ENCODE data around the gene ABLIM3. TPM values are rescaled to one million over a fixed set of nuclear protein-coding genes. Genes with fewer than 3 reads are reported as not detected.

Gene ABLIM3
- polyA plus RNA-seq, 1 donor (not counting 4 experiments of a cell fraction or from before 2014, with no cell fraction given), result 7.9 TPM

DNA sequence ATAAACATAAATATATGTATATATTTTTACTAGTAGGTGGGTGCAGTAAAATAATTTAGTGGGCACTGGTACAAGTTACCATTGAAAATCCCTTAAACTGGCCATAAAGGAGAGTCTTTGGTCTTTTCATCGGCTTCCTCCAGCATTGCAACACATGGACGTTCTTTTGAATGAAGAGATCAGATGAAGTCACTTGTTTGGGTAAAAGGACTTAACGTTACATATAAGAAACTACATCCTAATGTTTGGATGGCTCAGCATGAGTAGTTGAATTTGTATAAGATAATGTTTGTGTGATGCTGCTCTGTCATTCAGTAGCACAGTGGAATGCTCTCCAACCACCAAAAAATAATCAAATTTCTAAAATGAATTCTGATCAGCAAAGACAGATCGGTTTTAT is 161.9 kb downstream of the ABLIM3 start:
- Histone ChIP-seq H3K27me3 (ENCODE audit: control insufficient read depth, extremely low read depth, insufficient read depth, low read length) (no peaks in the 10 kb centered on the region), H3K9ac (ENCODE audit: control insufficient read depth, extremely low read depth, insufficient read depth, low read length) (no peak overlapping the region), H3K4me2 (ENCODE audit: control insufficient read depth, extremely low read depth, insufficient read depth, low read depth, low read length) (no peak overlapping the region), H3K36me3 (ENCODE audit: control insufficient read depth in 2 of 2, extremely low read depth in 1 of 2, insufficient read depth in 2 of 2, low read length in 2 of 2) (peaks cover 2 to 9% of the 10 kb centered on the region in 2 experiments), H3K4me1 (ENCODE audit: control insufficient read depth, extremely low read depth, insufficient read depth, low read length) (no peaks in the 10 kb centered on the region), H3K9me1 (ENCODE audit: control insufficient read depth, extremely low read depth, insufficient read depth, low read length) (no peaks in the 10 kb centered on the region), H3K27ac (ENCODE audit: control insufficient read depth, insufficient read depth, low read length) (no peak overlapping the region), H2AFZ (ENCODE audit: control insufficient read depth, low read length) (no peak overlapping the region), H3K4me3 (ENCODE audit: control insufficient read depth in 2 of 3, extremely low read depth in 1 of 3, insufficient read depth in 2 of 3, low read depth in 1 of 3, low read length in 3 of 3) (no peak overlapping the region), H3K79me2 (ENCODE audit: control insufficient read depth, insufficient read depth, low read length) (no peaks in the 10 kb centered on the region), H3K9me3 (ENCODE audit: control insufficient read depth, low read depth, low read length) (no peaks in the 10 kb centered on the region), H4K20me1 (ENCODE audit: control insufficient read depth, extremely low read depth, insufficient read depth, low read length) (no peaks in the 10 kb centered on the region)
- no peak for TF ChIP-seq EZH2 (IDR thresholded peaks at IDR 0.05; ENCODE audit: low read length)
- TF ChIP-seq, protein P1, sequence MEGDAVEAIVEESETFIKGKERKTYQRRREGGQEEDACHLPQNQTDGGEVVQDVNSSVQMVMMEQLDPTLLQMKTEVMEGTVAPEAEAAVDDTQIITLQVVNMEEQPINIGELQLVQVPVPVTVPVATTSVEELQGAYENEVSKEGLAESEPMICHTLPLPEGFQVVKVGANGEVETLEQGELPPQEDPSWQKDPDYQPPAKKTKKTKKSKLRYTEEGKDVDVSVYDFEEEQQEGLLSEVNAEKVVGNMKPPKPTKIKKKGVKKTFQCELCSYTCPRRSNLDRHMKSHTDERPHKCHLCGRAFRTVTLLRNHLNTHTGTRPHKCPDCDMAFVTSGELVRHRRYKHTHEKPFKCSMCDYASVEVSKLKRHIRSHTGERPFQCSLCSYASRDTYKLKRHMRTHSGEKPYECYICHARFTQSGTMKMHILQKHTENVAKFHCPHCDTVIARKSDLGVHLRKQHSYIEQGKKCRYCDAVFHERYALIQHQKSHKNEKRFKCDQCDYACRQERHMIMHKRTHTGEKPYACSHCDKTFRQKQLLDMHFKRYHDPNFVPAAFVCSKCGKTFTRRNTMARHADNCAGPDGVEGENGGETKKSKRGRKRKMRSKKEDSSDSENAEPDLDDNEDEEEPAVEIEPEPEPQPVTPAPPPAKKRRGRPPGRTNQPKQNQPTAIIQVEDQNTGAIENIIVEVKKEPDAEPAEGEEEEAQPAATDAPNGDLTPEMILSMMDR (optimal IDR thresholded peaks at IDR 0.05 in 1 of 3, IDR thresholded peaks at IDR 0.05 in 1 of 3, conservative IDR thresholded peaks at IDR 0.05 in 1 of 3; ENCODE audit: extremely low read depth in 1 of 3, insufficient read depth in 2 of 3, low read length in 3 of 3), result no peak
- no peak for DNase-seq (ENCODE audit: low read depth, low spot score)
- dilution Hi-C loops (cut with MboI; ENCODE audit: extremely low pct_ligation_motif_present, low sequenced_read_pairs), result no loop called here
- no peak for FAIRE-seq

DNA sequence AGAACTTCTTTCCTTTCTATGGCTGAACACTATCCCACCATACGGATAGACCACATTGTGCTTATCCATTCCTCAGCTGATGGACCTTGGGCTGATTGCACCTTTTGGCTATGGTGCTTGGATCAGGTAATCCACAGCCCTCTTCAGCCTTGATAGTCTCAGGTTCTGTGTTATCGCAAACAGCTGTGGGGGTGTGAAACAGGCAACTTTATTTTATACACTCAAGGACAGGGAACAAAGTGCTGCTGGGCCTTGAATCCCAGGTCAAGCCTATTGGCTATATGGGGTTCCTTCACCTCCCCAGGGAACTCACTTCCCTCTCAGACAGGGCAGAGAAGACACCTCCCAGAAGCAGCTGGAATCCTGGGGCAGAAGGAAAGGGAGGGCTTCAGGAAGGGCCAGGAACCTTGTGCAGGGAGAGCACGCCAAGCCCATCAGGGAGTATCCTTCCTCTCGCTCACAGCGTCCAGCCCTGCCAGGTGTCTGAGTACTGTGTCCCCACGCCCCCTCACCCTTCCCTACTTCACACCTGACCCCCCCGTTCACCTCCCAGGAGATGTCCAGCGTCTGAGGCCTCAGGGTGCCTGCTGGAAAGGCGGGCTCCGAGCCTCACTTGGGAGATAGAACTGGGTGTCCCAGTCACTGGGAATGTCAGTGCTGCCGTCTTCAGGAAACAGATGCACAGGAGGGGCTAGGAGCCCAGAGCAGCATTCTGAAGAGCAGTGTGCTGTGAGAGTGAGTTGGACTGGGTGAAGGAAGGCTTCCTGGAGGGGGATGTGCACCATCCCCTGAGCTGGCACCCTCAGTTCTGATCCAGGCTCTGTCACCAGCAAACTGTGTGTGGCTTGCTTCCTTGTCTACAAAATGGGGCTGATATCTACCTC is 163.1 kb downstream of the ABLIM3 start:
- no peak overlapping the region for H3K4me2 ChIP-seq (ENCODE audit: control insufficient read depth, extremely low read depth, insufficient read depth, low read depth, low read length)
- peaks cover 2 to 9% of the 10 kb centered on the region in 2 experiments for H3K36me3 ChIP-seq (ENCODE audit: control insufficient read depth in 2 of 2, extremely low read depth in 1 of 2, insufficient read depth in 2 of 2, low read length in 2 of 2)
- H3K9me3 ChIP-seq (ENCODE audit: control insufficient read depth, low read depth, low read length), result no peaks in the 10 kb centered on the region
- FAIRE-seq (no peak), DNase-seq (ENCODE audit: low read depth, low spot score) (no peak)
- no peaks in the 10 kb centered on the region for H3K79me2 ChIP-seq (ENCODE audit: control insufficient read depth, insufficient read depth, low read length)
- H3K9ac ChIP-seq (ENCODE audit: control insufficient read depth, extremely low read depth, insufficient read depth, low read length), result no peak overlapping the region
- no peaks in the 10 kb centered on the region for H3K4me1 ChIP-seq (ENCODE audit: control insufficient read depth, extremely low read depth, insufficient read depth, low read length)
- H3K27me3 ChIP-seq (ENCODE audit: control insufficient read depth, extremely low read depth, insufficient read depth, low read length), result no peaks in the 10 kb centered on the region
- H3K9me1 ChIP-seq (ENCODE audit: control insufficient read depth, extremely low read depth, insufficient read depth, low read length), result no peaks in the 10 kb centered on the region
- no peak overlapping the region for H3K27ac ChIP-seq (ENCODE audit: control insufficient read depth, insufficient read depth, low read length)
- H3K4me3 ChIP-seq (ENCODE audit: control insufficient read depth in 2 of 3, extremely low read depth in 1 of 3, insufficient read depth in 2 of 3, low read depth in 1 of 3, low read length in 3 of 3), result no peak overlapping the region
- no peaks in the 10 kb centered on the region for H4K20me1 ChIP-seq (ENCODE audit: control insufficient read depth, extremely low read depth, insufficient read depth, low read length)
- no peak overlapping the region for H2AFZ ChIP-seq (ENCODE audit: control insufficient read depth, low read length)
- TF ChIP-seq, protein P1 (optimal IDR thresholded peaks at IDR 0.05 in 1 of 3, IDR thresholded peaks at IDR 0.05 in 1 of 3, conservative IDR thresholded peaks at IDR 0.05 in 1 of 3; ENCODE audit: extremely low read depth in 1 of 3, insufficient read depth in 2 of 3, low read length in 3 of 3), result no peak
- TF ChIP-seq EZH2 (IDR thresholded peaks at IDR 0.05; ENCODE audit: low read length), result no peak
- dilution Hi-C loops (cut with MboI; ENCODE audit: extremely low pct_ligation_motif_present, low sequenced_read_pairs), result no loop called here
